ENCODE results near the gene PCDHGA6. TPM values are rescaled to one million over a fixed set of nuclear protein-coding genes. Genes with fewer than 3 reads are reported as not detected.

The PCDHGA6 gene
- polyA plus RNA-seq, 1 of the 3 experiments (the other 2 are of a cell fraction) = 1.4 TPM

GRCh38 chr5:141326088-141326854, 47.4 kb upstream of the PCDHGA6 start (continued):
- peak; percentile 56 for TF ChIP-seq CTCF (IDR thresholded peaks at IDR 0.05)
- peak; percentile 44; the same call in 1 of the 2 replicates for TF ChIP-seq POLR2AphosphoS5 (IDR thresholded peaks at IDR 0.05; ENCODE audit: low read depth, low read length)
- TF ChIP-seq CHD2 (IDR thresholded peaks at IDR 0.05; ENCODE audit: low read length, partially characterized antibody) = no peak
- no peak for TF ChIP-seq USF2 (IDR thresholded peaks at IDR 0.05; ENCODE audit: borderline replicate concordance, low read depth, low read length)

GRCh38 chr5:141328231-141328630, 45.5 kb upstream of the PCDHGA6 start:
- POLR2A ChIA-PET = no interaction called here
- Histone ChIP-seq H4K20me1 (ENCODE audit: insufficient read depth) (no peaks in the 10 kb centered on the region), H3K36me3 (replicated peaks in 1 of 2; ENCODE audit: control insufficient read depth in 1 of 2, insufficient read depth in 2 of 2, low read length in 1 of 2) (peaks cover 0 to 3% of the 10 kb centered on the region in 2 experiments), H3K79me2 (ENCODE audit: insufficient read depth) (no peaks in the 10 kb centered on the region), H3K9ac (no peak overlapping the region), H3K4me2 (no peak overlapping the region), H3K4me1 (ENCODE audit: control insufficient read depth in 1 of 2, insufficient read depth in 2 of 2, low read depth in 1 of 2, low read length in 1 of 2) (no peaks in the 10 kb centered on the region; a peak in 1 of 4 replicates), H3K9me3 (no peaks in the 10 kb centered on the region; the same call in 1 of the 2 replicates), H2AFZ (ENCODE audit: low read depth) (no peak overlapping the region), H3K27me3 (ENCODE audit: insufficient read depth) (no peaks in the 10 kb centered on the region), H3K4me3 (ENCODE audit: low read depth in 2 of 2, low read length in 1 of 2) (no peak overlapping the region), H3F3A (replicated peaks; ENCODE audit: insufficient read depth) (no peaks in the 10 kb centered on the region), H3K9me2 (no peaks in the 10 kb centered on the region), H3K27ac (ENCODE audit: low read depth in 2 of 2, low read length in 1 of 2) (no peak overlapping the region)
- TF ChIP-seq POLR2AphosphoS5 (IDR thresholded peaks at IDR 0.05; ENCODE audit: low read depth, low read length) (no peak), TCF12 (IDR thresholded peaks at IDR 0.05) (no peak), NRF1 (IDR thresholded peaks at IDR 0.05; ENCODE audit: low read depth, low read length) (no peak), GABPA (IDR thresholded peaks at IDR 0.05; ENCODE audit: low read depth) (no peak), NFIC (IDR thresholded peaks at IDR 0.05; ENCODE audit: borderline replicate concordance) (no peak), RAD21 (IDR thresholded peaks at IDR 0.05; ENCODE audit: low read length) (no peak), GATA2 (CRISPR knock-in tag; IDR thresholded peaks at IDR 0.05) (no peak), MEF2A (IDR thresholded peaks at IDR 0.05; ENCODE audit: borderline replicate concordance, low read depth) (no peak), JUND (IDR thresholded peaks at IDR 0.05) (no peak), PBX3 (IDR thresholded peaks at IDR 0.05) (no peak), FOSL2 (IDR thresholded peaks at IDR 0.05; ENCODE audit: borderline replicate concordance, low read depth) (no peak), CHD2 (IDR thresholded peaks at IDR 0.05; ENCODE audit: low read length, partially characterized antibody) (no peak), IRF3 (IDR thresholded peaks at IDR 0.05; ENCODE audit: low read depth, low read length) (no peak), EZH2phosphoT487 (IDR thresholded peaks at IDR 0.05; ENCODE audit: borderline replicate concordance, low read depth) (no peak), EP300 (IDR thresholded peaks at IDR 0.05; ENCODE audit: borderline replicate concordance in 1 of 2, low read depth in 1 of 2, low read length in 1 of 2) (no peak)
- DNase-seq = no peak
- 45% methylated on average over 5 of the region's 8 CpGs for WGBS (ENCODE audit: low lambda C conversion rate)
- CTCF ChIA-PET = interaction anchor here (0.5 to 5.6 kb wide), 8 partner anchors 8 to 287 kb away, joined by 3 to 34 read pairs (median 4); partner anchors contain the start of genes PCDHGA2, PCDHGA3, PCDHGB7 and TAF7
